Limb (tissue), 2 donors: ENCODE measurements around the gene DDIT4.
"Not testable (repeated sequence)": the region's sequence is repeated elsewhere in the genome, so short reads cannot be mapped to it uniquely, and the experiment has no call there.

Source experiments
- DNase-seq, 2 donors: peaks; one replicate each; pipeline ENCODE4 v3.0.0-alpha.2; 2016; ENCODE audit errors: extremely low spot score in 2 of 2

Gene DDIT4, protein sequence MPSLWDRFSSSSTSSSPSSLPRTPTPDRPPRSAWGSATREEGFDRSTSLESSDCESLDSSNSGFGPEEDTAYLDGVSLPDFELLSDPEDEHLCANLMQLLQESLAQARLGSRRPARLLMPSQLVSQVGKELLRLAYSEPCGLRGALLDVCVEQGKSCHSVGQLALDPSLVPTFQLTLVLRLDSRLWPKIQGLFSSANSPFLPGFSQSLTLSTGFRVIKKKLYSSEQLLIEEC

DNA sequence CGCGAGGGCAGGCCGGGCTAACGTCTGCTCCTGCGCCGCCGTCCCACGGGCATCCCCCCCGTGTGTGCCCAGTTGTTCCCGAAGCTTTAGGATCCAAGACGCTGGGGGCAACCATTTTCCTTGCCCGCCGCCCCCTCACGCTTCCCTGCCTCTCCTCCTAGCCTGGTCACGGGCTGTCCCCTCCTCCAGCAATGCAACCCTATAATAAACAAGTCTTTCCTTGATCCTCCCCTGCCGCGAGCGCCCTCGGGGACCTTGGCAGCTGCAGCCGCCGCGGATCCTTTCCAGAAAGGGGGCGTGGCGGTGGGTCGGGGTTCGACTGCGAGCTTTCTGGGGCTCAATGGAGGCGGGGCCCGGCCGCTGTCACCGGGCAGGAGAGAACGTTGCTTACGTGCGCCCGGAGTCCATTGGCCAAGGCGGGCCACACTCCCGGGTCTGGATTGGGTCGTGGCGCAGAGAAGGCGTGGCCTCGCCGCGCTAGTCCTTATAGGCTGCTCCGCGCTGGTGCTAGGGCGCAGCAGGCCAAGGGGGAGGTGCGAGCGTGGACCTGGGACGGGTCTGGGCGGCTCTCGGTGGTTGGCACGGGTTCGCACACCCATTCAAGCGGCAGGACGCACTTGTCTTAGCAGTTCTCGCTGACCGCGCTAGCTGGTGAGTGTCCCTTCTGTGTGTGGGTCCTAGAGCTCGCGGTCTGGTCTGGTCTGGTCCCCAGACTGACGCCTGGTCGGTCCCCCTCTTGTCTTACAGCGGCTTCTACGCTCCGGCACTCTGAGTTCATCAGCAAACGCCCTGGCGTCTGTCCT, at the start of gene DDIT4:
DDIT4 (plus strand) TSS at position 515 of the 803 bp plus-strand sequence. CDS start 293 bp downstream, outside the sequence.
- peak; percentile 98 to 99 for DNase-seq

DNA sequence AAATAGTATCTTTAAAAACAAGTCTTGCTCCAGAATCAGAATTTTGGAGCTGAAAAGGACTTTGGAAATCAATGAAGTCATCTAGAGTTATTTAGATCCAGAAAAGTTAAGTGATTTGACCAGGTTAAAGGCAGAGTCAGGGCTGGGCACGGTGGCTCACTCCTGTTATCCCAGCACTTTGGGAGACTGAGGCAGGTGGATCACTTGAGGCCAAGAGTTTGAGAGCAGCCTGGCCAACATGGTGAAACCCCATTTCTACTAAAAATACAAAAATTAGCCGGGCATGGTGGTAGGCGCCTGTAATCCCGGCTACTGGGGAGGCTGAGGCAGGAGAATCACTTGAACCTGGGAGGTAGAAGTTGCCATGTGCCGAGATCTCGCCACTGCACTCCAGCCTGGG, 49.5 kb upstream of the DDIT4 start:
- DNase-seq: not testable (repeated sequence)

DNA sequence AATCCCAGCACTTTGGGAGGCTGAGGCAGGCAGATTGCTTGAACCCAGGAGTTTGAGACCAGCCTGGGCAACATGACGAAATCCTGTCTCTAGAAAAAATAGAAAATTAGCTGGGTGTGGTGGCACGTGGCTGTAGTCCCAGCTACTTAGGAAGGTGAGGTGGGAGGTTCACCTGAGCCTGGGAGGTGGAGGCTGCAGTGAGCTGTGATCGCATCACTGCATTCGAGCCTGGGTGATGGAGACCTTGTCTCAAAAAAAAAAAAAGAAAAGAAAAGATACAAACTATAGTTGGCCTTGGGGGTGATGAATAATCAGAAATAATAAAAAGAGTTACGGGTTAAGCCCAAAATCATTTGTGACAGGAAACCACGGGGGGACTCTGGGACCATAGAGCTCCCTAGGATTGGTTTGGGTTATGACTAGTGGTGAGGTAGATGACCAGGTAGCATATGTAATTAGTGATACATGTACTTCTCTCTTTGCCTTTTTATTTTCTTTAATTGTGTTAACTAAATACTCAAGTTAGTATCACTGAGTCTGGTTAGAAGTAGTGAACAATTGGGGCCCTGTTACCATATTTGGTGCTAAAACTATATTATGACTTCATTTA, 47.2 kb upstream of the DDIT4 start:
- DNase-seq: no peak

GRCh38 chr10:72227826-72228225, 45.9 kb upstream of the DDIT4 start:
- no peak for DNase-seq

DNA sequence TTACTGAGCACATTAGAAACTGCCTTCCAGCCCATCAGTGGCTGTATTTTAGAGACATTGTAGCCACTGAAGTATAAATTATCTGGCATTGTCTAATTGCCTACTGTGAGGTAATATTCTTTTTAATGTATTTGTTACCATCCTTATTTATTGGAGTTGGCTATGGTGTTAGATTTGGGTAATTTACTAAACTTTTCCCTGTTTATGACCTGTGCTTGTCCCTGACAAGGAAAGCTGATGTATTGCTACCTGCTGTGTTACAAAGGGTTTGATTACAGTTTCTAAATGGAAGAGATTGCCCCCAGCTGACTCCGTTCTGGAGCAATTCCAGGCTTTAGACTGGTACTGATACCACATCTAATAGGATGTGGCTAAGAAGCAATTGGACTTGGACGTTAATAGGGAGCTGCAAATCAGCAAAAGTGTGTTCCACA, 45.4 kb upstream of the DDIT4 start:
- no peak for DNase-seq

- DNase-seq: no peak
Observed at GRCh38 chr10:72229261-72230251, 44.2 kb upstream of the DDIT4 start.

- DNase-seq: no peak
Observed at GRCh38 chr10:72233621-72234020, 40.1 kb upstream of the DDIT4 start.

GRCh38 chr10:72234560-72235095, 39.1 kb upstream of the DDIT4 start:
- DNase-seq: no peak

- no peak for DNase-seq
Observed at GRCh38 chr10:72235544-72236279, 38.0 kb upstream of the DDIT4 start.

DNA sequence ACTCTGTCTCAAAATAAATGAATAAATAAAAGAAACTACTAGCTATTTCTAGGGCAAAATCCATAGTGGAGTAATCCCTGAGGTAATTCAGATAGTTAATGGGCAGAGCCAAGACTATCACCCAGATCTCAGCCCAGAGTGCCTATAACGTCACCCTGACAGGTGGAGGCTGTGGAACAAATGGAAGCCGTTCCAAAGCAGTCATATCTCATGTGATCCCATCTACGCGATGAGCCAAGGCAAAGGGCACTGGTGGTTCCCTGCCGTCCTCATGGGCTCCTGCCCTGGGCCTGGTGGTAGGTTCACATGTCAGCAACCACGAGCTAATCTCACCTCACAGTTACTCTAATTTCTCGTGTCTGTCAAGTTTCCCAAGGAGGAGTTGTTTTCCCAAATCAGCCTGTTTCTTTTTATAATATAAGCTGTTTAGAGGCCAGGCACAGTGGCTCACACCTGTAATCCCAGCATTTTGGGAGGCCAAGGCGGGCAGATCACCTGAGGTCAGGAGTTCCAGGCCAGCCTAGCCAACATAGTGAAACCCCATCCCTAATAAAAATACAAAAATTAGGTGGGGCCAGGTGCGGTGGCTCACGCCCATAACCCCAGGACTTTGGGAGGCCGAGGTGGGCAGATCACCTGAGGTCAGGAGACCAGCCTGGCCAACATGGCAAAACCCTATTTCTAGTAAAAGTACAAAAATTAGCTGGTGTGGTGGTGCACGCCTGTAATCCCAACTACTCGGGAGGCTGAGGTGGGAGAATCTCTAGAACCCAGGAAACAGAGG, 35.1 kb upstream of the DDIT4 start:
- DNase-seq: no peak

- no peak for DNase-seq
Observed at GRCh38 chr10:72239409-72239808, 34.3 kb upstream of the DDIT4 start.

DNA sequence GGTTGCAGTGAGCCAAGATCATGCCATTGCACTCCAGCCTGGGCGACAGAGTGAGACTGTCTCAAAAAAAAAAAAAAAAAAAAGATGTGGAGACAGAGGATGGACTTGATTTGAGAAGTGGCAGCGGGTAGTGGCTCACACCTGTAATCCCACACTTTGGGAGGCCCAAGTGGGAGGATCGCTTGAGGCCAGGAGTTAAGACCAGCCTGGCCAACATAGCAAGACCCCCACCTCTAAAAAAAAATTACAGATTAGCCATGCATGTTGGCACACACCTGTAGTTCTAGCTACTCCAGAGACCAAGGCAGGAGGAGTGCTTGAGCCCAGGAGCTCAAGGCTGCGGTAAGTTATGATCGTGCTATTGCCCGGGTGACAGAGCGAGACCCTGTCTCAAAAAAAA, 33.4 kb upstream of the DDIT4 start:
- no peak for DNase-seq

DNA sequence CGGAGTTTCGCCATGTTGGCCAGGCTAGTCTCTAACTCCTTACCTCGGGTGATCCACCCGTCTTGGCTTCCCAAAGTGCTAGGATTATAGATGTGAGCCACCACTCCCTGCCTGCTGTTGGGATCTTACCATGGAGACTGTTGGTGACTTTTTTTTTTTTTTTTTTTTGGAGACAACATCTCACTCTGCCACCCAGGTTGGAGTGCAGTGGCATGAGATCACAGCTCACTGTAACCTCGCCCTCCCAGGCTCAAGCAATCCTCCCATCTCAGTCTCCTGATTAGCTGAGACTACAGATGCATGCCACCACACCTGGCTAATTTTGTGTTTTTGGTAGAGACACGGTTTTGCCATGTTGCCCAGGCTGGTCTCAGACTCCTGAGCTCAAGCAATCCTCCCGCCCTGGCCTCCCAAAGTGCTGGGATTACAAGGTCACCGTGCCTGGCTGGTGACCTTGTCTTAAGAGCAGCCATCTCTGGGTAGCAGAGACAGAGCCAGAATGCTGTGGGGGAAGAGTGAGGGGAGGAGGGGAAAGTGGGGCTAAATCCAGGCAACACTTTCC, 32.0 kb upstream of the DDIT4 start:
- DNase-seq: no peak

GRCh38 chr10:72242675-72243074, 31.0 kb upstream of the DDIT4 start:
- DNase-seq: peak in 1 of 2 donors; percentile 57

DNA sequence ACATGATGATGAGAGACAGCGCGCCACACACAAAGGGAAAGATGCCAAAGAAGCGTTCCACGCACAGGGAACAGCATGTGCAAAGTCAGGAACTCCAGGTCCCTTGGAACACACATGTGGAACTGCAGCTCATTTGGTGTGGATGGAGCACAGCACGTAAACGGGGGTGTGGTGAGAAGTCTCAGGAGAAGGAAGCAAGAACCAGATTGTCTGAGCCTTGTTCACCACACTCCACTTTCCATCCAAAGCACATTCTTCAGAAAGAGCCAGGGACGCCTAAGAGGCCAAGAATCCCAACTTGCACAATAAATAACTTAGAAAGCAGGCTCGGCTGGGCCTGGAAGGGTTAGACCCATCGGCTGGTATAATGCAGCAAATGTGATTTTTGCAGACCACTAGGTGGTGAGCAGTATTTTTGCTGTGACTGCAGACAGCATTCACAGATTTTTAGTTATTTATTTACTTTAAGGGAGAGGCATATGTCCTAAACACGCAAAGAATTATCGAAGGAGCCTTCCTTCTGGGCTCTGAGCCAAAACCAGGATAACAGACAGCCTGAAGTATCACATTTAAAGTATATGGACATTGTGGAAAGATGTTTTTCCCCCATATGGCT, 29.8 kb upstream of the DDIT4 start:
- DNase-seq: peak in 1 of 2 donors; percentile 87

GRCh38 chr10:72244573-72245038, 29.1 kb upstream of the DDIT4 start:
- no peak for DNase-seq

DNA sequence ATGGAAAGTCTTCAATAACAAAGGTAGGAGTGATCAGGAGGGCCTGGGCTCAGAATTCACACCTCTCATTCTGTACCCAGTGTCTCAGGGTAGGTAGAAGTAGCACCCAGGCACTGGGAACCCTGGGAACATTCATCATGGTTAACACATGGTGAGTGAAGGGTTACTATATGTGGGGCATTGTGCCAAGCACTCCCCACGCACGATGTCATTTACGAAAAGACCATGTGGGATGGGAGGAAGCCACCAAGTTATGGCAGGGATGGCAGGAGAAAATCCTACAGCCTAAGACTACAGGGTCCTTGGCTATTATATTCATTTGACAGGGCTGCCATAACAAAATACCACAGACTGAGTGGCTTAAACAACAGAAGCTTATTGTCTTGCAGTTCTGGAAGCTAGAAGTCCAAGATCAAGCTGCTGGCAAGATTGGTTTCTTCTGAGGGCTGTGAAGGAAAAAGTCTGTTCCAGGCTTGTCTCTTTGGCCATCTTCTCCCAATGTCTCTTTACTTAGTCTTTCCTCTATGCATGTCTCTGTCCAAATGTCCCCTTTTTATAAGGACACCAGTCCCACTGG, 27.7 kb upstream of the DDIT4 start:
- no peak for DNase-seq

DNA sequence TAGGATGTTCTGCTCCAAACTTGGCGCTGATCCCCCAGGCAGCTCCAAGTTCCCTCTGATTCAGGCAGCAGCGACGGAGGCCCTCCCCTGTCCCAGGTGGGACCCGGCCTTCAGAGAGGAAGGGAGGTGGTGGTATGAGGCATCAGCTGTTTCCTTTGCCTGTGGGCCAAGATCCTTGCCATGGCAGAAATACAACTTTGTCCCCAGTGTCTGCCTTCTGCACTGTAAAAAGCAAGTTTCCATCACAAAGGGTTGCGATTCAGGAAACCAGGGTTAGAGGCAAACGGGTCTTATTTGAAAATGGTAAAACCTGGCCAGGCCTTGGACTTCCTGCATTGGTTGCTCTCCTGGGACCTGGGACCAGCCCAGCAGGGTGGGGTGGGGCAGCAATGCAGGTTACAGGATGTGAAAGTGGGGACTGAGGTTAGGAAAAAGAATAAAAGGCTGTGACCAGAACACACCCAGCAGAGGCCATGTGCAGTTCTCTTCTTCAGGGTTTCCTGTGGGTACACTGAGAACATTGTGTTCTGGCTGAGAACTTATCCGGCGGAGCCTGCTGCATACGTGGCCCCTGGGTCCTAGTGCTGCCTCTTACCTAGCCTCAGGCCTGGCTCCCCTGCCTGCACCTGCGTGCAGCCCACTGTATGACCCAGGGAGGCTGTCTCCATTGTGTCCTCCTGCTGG, 25.1 kb upstream of the DDIT4 start:
- peak; percentile 73 to 85 for DNase-seq
